Panc1 (cell line): ENCODE data around the gene VSTM1.

Experiments used
- POLR2AphosphoS5 ChIP-seq: IDR thresholded peaks from 2 replicates; pipeline ENCODE4 v1.6.1; 2012; ENCODE audit warnings: mild to moderate bottlenecking, low read depth, low read length, moderate library complexity
- SIN3A ChIP-seq: IDR thresholded peaks from 2 replicates; pipeline ENCODE4 v1.6.1; 2012; ENCODE audit warnings: low read depth, mild to moderate bottlenecking, low read length, moderate library complexity, borderline replicate concordance; ENCODE audit not compliant: insufficient read depth
- TCF7L2 ChIP-seq: IDR thresholded peaks from 2 replicates; pipeline ENCODE4 v1.6.1; 2011; ENCODE audit warnings: mild to moderate bottlenecking, low read depth, low read length, inconsistent platforms
- TF ChIP-seq, protein P1 (sequence below), 2 experiments: IDR thresholded peaks; 2 replicates each; pipeline ENCODE4 v1.6.1; 2011 to 2012; ENCODE audit warnings: low read depth in 2 of 2, control low read depth in 1 of 2, low read length in 1 of 2, mild to moderate bottlenecking in 1 of 2, moderate library complexity in 1 of 2; ENCODE audit not compliant: insufficient read depth in 1 of 2

DNA sequence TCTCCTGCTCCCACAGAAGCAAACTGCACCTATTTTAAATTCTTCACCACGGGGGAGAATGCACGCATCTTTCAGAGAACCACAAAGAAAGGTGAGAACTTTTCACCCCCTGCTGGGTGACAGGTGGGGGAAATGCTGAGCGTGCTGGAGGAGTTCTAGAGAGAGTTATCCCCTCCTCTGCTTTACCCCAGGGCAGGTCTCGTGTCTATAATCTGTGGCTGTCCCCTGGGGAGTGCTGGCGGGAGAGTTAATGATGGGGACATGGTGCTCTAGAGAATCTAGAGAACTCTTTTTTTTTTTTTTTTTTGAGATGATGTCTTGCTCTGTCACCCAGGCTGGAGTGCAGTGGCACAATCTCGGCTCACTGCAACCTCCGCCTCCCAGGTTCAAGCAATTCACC, 65.5 kb downstream of the VSTM1 start:
- TF ChIP-seq TCF7L2 (no peak), POLR2AphosphoS5 (no peak), SIN3A (no peak)
- TF ChIP-seq, protein P1, sequence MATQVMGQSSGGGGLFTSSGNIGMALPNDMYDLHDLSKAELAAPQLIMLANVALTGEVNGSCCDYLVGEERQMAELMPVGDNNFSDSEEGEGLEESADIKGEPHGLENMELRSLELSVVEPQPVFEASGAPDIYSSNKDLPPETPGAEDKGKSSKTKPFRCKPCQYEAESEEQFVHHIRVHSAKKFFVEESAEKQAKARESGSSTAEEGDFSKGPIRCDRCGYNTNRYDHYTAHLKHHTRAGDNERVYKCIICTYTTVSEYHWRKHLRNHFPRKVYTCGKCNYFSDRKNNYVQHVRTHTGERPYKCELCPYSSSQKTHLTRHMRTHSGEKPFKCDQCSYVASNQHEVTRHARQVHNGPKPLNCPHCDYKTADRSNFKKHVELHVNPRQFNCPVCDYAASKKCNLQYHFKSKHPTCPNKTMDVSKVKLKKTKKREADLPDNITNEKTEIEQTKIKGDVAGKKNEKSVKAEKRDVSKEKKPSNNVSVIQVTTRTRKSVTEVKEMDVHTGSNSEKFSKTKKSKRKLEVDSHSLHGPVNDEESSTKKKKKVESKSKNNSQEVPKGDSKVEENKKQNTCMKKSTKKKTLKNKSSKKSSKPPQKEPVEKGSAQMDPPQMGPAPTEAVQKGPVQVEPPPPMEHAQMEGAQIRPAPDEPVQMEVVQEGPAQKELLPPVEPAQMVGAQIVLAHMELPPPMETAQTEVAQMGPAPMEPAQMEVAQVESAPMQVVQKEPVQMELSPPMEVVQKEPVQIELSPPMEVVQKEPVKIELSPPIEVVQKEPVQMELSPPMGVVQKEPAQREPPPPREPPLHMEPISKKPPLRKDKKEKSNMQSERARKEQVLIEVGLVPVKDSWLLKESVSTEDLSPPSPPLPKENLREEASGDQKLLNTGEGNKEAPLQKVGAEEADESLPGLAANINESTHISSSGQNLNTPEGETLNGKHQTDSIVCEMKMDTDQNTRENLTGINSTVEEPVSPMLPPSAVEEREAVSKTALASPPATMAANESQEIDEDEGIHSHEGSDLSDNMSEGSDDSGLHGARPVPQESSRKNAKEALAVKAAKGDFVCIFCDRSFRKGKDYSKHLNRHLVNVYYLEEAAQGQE (IDR thresholded peaks at IDR 0.05; ENCODE audit: insufficient read depth in 1 of 2, low read depth in 2 of 2, low read length in 1 of 2): no peak
